Hepatocyte (in vitro differentiated cells): ENCODE data around the gene HERPUD1. TPM values are rescaled to one million over a fixed set of nuclear protein-coding genes. Genes with fewer than 3 reads are reported as not detected.

Experiments
- DNase-seq: peaks from one replicate; pipeline ENCODE4 v3.0.0-alpha.2; 2016; ENCODE audit warnings: low spot score
- H2AFZ ChIP-seq: fragments of 200-600 bp; sonication (generic); 2 replicates; pipeline ENCODE4 v1.6.0; 2016; ENCODE audit warnings: antibody characterized with exemption, mild to moderate bottlenecking
- H3K27ac ChIP-seq: fragments of 200-600 bp; sonication (generic); 2 replicates; pipeline ENCODE4 v1.5.1; 2016; ENCODE audit warnings: mild to moderate bottlenecking
- H3K27me3 ChIP-seq: fragments of 200-600 bp; sonication (generic); 2 replicates; pipeline ENCODE4 v1.6.1; 2016
- H3K36me3 ChIP-seq: fragments of 200-600 bp; sonication (generic); replicated peaks from 2 replicates; pipeline ENCODE4 v1.5.1; 2016; ENCODE audit warnings: low read depth; ENCODE audit not compliant: insufficient read depth
- H3K4me1 ChIP-seq: fragments of 200-600 bp; sonication (generic); 2 replicates; pipeline ENCODE4 v1.5.1; 2016; ENCODE audit warnings: mild to moderate bottlenecking, moderate library complexity; ENCODE audit not compliant: insufficient read depth
- H3K4me2 ChIP-seq: fragments of 200-600 bp; sonication (generic); 2 replicates; pipeline ENCODE4 v1.6.0; 2016
- H3K4me3 ChIP-seq: fragments of 200-600 bp; sonication (generic); 2 replicates; pipeline ENCODE4 v1.5.1; 2016; ENCODE audit warnings: mild to moderate bottlenecking
- H3K79me2 ChIP-seq: fragments of 200-600 bp; sonication (generic); 2 replicates; pipeline ENCODE4 v1.6.0; 2017; ENCODE audit warnings: mild to moderate bottlenecking
- H3K9me2 ChIP-seq: fragments of 200-600 bp; sonication (generic); replicated peaks from 2 replicates; pipeline ENCODE4 v1.6.0; 2017; ENCODE audit warnings: mild to moderate bottlenecking; ENCODE audit not compliant: insufficient read depth
- H3K9me3 ChIP-seq: fragments of 200-600 bp; sonication (generic); 2 replicates; pipeline ENCODE4 v1.5.1; 2016; ENCODE audit warnings: low read depth, mild to moderate bottlenecking
- H4K20me1 ChIP-seq: fragments of 200-600 bp; sonication (generic); 2 replicates; pipeline ENCODE4 v1.6.0; 2016; ENCODE audit warnings: mild to moderate bottlenecking; ENCODE audit not compliant: insufficient read depth, poor library complexity, severe bottlenecking
- CTCF ChIP-seq: fragments of 200-600 bp; sonication (generic); IDR thresholded peaks from 2 replicates; pipeline ENCODE4 v1.5.1; 2016; ENCODE audit warnings: antibody characterized with exemption, mild to moderate bottlenecking; ENCODE audit not compliant: poor library complexity
- EZH2 ChIP-seq: fragments of 200-600 bp; sonication (generic); IDR thresholded peaks from 2 replicates; pipeline ENCODE4 v1.6.1; 2016; ENCODE audit warnings: antibody characterized with exemption, mild to moderate bottlenecking, borderline replicate concordance
- EZH2phosphoT487 ChIP-seq: fragments of 200-600 bp; sonication (generic); IDR thresholded peaks from one replicate; pipeline ENCODE4 v1.6.1; 2018; ENCODE audit warnings: antibody characterized with exemption, mild to moderate bottlenecking, low read depth, moderate library complexity; ENCODE audit not compliant: unreplicated experiment, severe bottlenecking
- WGBS: methylation state at CpG from one replicate; pipeline ENCODE4 v1.1.6; 2016; ENCODE audit warnings: low lambda C conversion rate; ENCODE audit errors: missing lambda C conversion rate; 5-methylcytosine and 5-hydroxymethylcytosine counted together
- polyA plus RNA-seq: library from polyadenylated mRNA; unstranded; fragments of >200 nt; fragmentation: Nextera tagmentation; extraction: Ambion mirVana; gene quantifications from 2 replicates; pipeline ENCODE4 v1.2.1, GENCODE V29; 2016
- total RNA-seq: library from RNA; depleted of rRNA; stranded (reverse); fragments of >200 nt; gene quantifications from 2 replicates; pipeline ENCODE4 v1.2.3, GENCODE V29; 2014

Gene HERPUD1
- total and polyA plus RNA-seq, 2 experiments from 2014 or later: 199 to 253 TPM

- no peaks in the 10 kb centered on the region for H3K36me3 ChIP-seq
- no peaks in the 10 kb centered on the region for H3K9me3 ChIP-seq
- H2AFZ ChIP-seq: no peak overlapping the region
- H3K79me2 ChIP-seq: no peaks in the 10 kb centered on the region
- H3K4me1 ChIP-seq: peaks cover 3% of the 10 kb centered on the region
- no peak overlapping the region for H3K27ac ChIP-seq
- DNase-seq: peak; percentile 62
- no peaks in the 10 kb centered on the region for H3K9me2 ChIP-seq
- TF ChIP-seq EZH2: no peak
- TF ChIP-seq EZH2phosphoT487: no peak
- TF ChIP-seq CTCF: no peak
- no peaks in the 10 kb centered on the region for H4K20me1 ChIP-seq
- no peak overlapping the region for H3K4me2 ChIP-seq
- 59% methylated on average over 9 of the region's 9 CpGs for WGBS
- H3K27me3 ChIP-seq: no peaks in the 10 kb centered on the region
- no peak overlapping the region for H3K4me3 ChIP-seq
Measured at GRCh38 chr16:56983211-56983751, 51.3 kb downstream of the HERPUD1 start.

GRCh38 chr16:56984639-56985038 is 52.7 kb downstream of the HERPUD1 start:
- WGBS: 87% methylated on average over 6 of the region's 6 CpGs
- Histone ChIP-seq H2AFZ (no peak overlapping the region), H3K4me1 (peaks cover 3% of the 10 kb centered on the region), H3K9me2 (no peaks in the 10 kb centered on the region), H3K36me3 (no peaks in the 10 kb centered on the region), H3K27ac (no peak overlapping the region), H3K4me3 (no peak overlapping the region), H3K79me2 (no peaks in the 10 kb centered on the region), H3K9me3 (no peaks in the 10 kb centered on the region), H3K4me2 (no peak overlapping the region), H3K27me3 (no peaks in the 10 kb centered on the region), H4K20me1 (no peaks in the 10 kb centered on the region)
- DNase-seq: no peak
- no peak for TF ChIP-seq EZH2phosphoT487
- no peak for TF ChIP-seq CTCF
- TF ChIP-seq EZH2: no peak

GRCh38 chr16:56985288-56985961 is 53.5 kb downstream of the HERPUD1 start:
- H3K9me3 ChIP-seq: no peaks in the 10 kb centered on the region
- 73% methylated on average over 7 of the region's 7 CpGs for WGBS
- no peak for TF ChIP-seq CTCF
- no peak for TF ChIP-seq EZH2phosphoT487
- H3K27me3 ChIP-seq: peaks cover 2% of the 10 kb centered on the region
- DNase-seq: peak; percentile 73
- H4K20me1 ChIP-seq: no peaks in the 10 kb centered on the region
- no peak overlapping the region for H3K4me3 ChIP-seq
- peaks cover 3% of the 10 kb centered on the region for H3K4me1 ChIP-seq
- no peaks in the 10 kb centered on the region for H3K79me2 ChIP-seq
- peak overlapping the region; percentile 16 for H3K27ac ChIP-seq
- no peak overlapping the region for H2AFZ ChIP-seq
- no peaks in the 10 kb centered on the region for H3K9me2 ChIP-seq
- no peak overlapping the region for H3K4me2 ChIP-seq
- H3K36me3 ChIP-seq: no peaks in the 10 kb centered on the region
